DND-41 (cell line): ENCODE results near the gene ANKS1A.
"Not testable (repeated sequence)": the region's sequence is repeated elsewhere in the genome, so short reads cannot be mapped to it uniquely, and the experiment has no call there.

Experiments used
- EZH2 ChIP-seq: IDR thresholded peaks from 3 replicates; pipeline ENCODE4 v1.6.1; 2012; ENCODE audit warnings: borderline replicate concordance, low read depth, mild to moderate bottlenecking, moderate library complexity, low read length, inconsistent platforms; ENCODE audit not compliant: severe bottlenecking
- TF ChIP-seq, protein P1 (sequence below): IDR thresholded peaks from 2 replicates; pipeline ENCODE4 v1.5.1; 2012; ENCODE audit warnings: borderline replicate concordance, low read length, moderate library complexity, mild to moderate bottlenecking; ENCODE audit not compliant: poor library complexity, severe bottlenecking; ENCODE audit errors: extremely low read depth

DNA sequence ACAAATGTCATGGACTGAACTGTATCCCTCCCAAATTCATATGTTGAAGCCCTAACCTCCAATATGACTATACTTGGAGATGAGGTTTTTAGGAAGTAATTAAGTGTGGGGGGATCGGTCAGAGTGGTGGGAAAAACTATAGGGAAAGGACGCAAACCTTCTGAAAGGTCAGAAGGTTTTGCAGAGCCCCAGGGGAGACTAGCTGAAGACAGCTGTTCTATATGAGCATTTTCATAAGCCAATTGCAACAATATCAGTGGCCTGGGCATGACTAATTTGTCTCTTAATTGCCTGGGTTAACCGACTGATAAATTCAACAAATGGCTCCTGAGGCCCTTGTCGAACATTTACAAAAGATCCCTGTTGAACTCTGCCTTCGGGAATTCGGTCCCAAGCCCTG lies 217.0 kb downstream of the ANKS1A start:
- TF ChIP-seq, protein P1, sequence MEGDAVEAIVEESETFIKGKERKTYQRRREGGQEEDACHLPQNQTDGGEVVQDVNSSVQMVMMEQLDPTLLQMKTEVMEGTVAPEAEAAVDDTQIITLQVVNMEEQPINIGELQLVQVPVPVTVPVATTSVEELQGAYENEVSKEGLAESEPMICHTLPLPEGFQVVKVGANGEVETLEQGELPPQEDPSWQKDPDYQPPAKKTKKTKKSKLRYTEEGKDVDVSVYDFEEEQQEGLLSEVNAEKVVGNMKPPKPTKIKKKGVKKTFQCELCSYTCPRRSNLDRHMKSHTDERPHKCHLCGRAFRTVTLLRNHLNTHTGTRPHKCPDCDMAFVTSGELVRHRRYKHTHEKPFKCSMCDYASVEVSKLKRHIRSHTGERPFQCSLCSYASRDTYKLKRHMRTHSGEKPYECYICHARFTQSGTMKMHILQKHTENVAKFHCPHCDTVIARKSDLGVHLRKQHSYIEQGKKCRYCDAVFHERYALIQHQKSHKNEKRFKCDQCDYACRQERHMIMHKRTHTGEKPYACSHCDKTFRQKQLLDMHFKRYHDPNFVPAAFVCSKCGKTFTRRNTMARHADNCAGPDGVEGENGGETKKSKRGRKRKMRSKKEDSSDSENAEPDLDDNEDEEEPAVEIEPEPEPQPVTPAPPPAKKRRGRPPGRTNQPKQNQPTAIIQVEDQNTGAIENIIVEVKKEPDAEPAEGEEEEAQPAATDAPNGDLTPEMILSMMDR = not testable (repeated sequence)
- TF ChIP-seq EZH2 = not testable (repeated sequence)
